ENCODE measurements around the gene SDHA.

GRCh38 chr5:230711-231110 is 12.6 kb downstream of the SDHA start:
- no peak for TF ChIP-seq EP300 (IDR thresholded peaks at IDR 0.05; ENCODE audit: borderline replicate concordance)
- no peak for TF ChIP-seq CREB1 (IDR thresholded peaks at IDR 0.05; ENCODE audit: low read depth)
- TF ChIP-seq CEBPB (IDR thresholded peaks at IDR 0.05), result no peak
- TF ChIP-seq ZBTB7A (IDR thresholded peaks at IDR 0.05; ENCODE audit: low read depth), result no peak
- TF ChIP-seq USF1 (IDR thresholded peaks at IDR 0.05), result no peak
- no peak for TF ChIP-seq RAD21 (IDR thresholded peaks at IDR 0.05; ENCODE audit: low read depth)
- no peak for TF ChIP-seq MAX (IDR thresholded peaks at IDR 0.05)
- TF ChIP-seq EGR1 (IDR thresholded peaks at IDR 0.05), result no peak
- no peak for TF ChIP-seq YY1 (IDR thresholded peaks at IDR 0.05; ENCODE audit: low read depth)
- TF ChIP-seq TAF1 (IDR thresholded peaks at IDR 0.05; ENCODE audit: low read depth), result no peak
- TF ChIP-seq NFIC (IDR thresholded peaks at IDR 0.05), result no peak
- no peak for TF ChIP-seq FOXM1 (IDR thresholded peaks at IDR 0.05; ENCODE audit: borderline replicate concordance, low read depth)
- no peak for TF ChIP-seq REST (IDR thresholded peaks at IDR 0.05; ENCODE audit: low read depth)
